ENCODE data around the gene AGXT. TPM values are rescaled to one million over a fixed set of nuclear protein-coding genes. Genes with fewer than 3 reads are reported as not detected.

The AGXT gene
- total RNA-seq, 1 experiment from 2014 or later: not detected

DNA sequence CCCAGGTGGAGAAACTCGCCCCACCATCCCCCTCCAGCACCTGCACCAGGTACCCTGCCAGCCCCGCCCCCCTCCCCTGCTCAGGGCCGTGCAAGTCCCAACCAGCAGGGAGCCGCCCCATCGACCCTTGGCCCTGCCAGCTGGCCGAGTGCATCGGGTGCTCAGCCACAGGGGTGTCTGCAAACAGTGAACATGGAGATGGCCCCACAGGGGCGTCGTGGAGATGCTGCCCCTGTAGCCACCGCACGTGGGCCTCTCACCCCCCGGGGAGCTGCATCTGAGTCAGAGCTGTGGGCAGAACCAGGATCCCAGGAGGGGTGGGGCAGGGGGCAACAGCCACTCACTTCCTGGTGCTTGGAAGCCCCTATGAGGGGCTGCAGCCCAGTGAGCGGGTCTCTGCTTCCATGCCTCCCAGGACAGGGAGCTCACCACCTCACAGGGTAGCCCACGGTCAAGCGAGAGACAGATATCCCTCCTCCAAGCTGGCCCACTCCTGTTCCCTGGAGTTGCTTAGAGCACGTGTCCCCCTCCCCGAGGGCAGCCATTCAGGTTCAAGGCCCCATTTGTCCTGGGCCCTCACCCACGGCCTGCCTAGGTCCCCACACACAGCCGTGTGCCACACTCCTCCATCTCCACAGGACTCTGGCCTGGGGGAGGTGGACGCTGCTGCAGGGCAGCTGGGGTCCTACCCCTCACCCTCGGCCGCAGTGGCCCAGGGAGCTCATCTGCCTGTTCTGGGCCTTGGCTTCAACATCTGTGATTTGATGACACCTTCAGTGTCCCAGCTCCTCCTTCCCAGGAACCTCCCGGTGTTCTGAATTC lies 28.5 kb downstream of the AGXT start:
- Histone ChIP-seq H3K9me2 (replicated peaks; ENCODE audit: insufficient read depth, low read length) (no peaks in the 10 kb centered on the region), H3K4me1 (ENCODE audit: low read length) (0 out of 2 replicates have a peak, but pooled peaks cover 2% of the 10 kb centered on the region), H4K20me1 (ENCODE audit: insufficient read depth, low read depth, low read length) (no peaks in the 10 kb centered on the region), H3K4me2 (ENCODE audit: low read depth, low read length, poor library complexity, severe bottlenecking) (no peak overlapping the region), H3K4me3 (ENCODE audit: low read length) (no peak overlapping the region), H3K79me2 (ENCODE audit: low read length) (no peaks in the 10 kb centered on the region), H3K36me3 (ENCODE audit: insufficient read depth, low read length) (no peaks in the 10 kb centered on the region), H3K9ac (ENCODE audit: low read length) (no peak overlapping the region), H2AFZ (ENCODE audit: low read length) (no peak overlapping the region), H3K9me3 (ENCODE audit: low read length) (no peaks in the 10 kb centered on the region), H3K27ac (ENCODE audit: low read length) (no peak overlapping the region), H3K27me3 (ENCODE audit: low read length) (no peaks in the 10 kb centered on the region)
- DNase-seq: no peak

DNA sequence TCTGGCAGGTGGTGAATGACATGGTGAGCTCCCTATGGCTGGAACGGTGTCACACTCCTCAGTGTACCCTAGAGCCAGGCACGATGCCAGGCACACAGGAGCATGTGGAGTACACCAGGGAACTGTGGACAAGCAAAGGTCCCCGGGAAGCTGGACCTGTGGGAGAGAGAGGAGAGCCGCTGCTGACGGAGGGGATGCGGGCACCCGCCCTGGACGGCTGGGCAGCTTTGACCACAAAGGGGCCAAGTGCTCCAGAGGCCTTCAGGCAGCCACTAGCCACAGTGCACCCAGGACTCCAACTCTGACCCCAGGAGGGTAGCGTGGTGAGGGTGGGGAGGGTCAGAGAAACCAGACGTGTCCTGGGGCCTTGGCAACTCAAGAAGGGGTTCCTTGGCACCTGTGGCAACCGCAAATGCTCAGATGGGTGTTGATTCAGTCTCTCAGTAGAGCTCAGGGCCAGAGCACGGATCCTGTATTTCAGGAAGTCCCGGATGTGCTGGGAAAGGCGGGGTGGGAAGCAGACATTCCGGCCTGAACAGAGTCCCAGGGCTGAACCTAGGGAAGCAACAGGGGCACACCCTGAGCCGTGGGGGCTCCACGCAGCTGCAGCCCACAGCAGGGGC lies 29.6 kb downstream of the AGXT start:
- Histone ChIP-seq H3K79me2 (ENCODE audit: low read length) (no peaks in the 10 kb centered on the region), H3K27ac (ENCODE audit: low read length) (no peak overlapping the region), H3K4me1 (ENCODE audit: low read length) (0 out of 2 replicates have a peak, but pooled peaks cover 2% of the 10 kb centered on the region), H3K9ac (ENCODE audit: low read length) (no peak overlapping the region), H3K4me3 (ENCODE audit: low read length) (no peak overlapping the region), H2AFZ (ENCODE audit: low read length) (no peak overlapping the region), H3K9me2 (replicated peaks; ENCODE audit: insufficient read depth, low read length) (no peaks in the 10 kb centered on the region), H4K20me1 (ENCODE audit: insufficient read depth, low read depth, low read length) (no peaks in the 10 kb centered on the region), H3K36me3 (ENCODE audit: insufficient read depth, low read length) (no peaks in the 10 kb centered on the region), H3K9me3 (ENCODE audit: low read length) (no peaks in the 10 kb centered on the region), H3K4me2 (ENCODE audit: low read depth, low read length, poor library complexity, severe bottlenecking) (no peak overlapping the region), H3K27me3 (ENCODE audit: low read length) (no peaks in the 10 kb centered on the region)
- no peak for DNase-seq

DNA sequence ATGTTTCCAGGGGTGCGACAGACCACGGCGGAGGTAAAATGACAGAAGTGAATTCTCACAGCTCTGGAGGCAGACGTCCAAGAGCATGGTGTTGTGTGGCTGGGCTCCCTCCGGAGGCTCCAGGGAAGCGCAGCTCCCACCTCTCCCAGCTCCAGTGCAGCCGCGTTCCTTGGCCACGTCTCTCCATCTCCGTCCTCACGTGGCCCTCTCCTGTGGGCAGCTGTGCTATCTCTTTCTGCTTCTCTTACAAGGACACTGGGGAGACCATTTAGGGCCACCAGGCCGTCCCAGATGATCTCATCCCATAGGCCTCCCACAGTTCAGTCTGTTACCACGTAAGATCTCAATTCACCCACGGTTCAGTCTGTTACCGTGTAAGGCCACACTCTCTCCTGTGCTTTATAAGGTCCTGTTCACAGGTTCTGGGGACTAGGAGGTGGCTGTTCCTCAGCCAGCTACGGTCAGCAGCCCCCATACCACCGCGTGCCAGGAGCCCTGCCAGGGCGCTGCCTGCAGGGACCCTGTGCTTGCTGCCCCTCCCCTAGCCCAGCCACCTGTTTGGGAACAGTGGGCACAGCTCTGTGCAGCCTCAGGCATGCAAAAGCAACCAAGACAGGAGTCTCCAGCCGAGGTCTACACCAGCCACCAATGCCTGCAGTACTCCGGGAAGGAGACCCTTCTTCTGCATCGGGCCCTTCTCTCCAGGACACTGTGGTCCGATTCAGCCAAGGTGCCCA lies 30.3 kb downstream of the AGXT start:
- H3K27ac ChIP-seq (ENCODE audit: low read length): no peak overlapping the region
- no peaks in the 10 kb centered on the region for H3K9me2 ChIP-seq (replicated peaks; ENCODE audit: insufficient read depth, low read length)
- H3K9ac ChIP-seq (ENCODE audit: low read length): no peak overlapping the region
- H3K36me3 ChIP-seq (ENCODE audit: insufficient read depth, low read length): no peaks in the 10 kb centered on the region
- no peak overlapping the region for H3K4me3 ChIP-seq (ENCODE audit: low read length)
- no peaks in the 10 kb centered on the region for H3K27me3 ChIP-seq (ENCODE audit: low read length)
- no peak overlapping the region for H2AFZ ChIP-seq (ENCODE audit: low read length)
- no peaks in the 10 kb centered on the region for H4K20me1 ChIP-seq (ENCODE audit: insufficient read depth, low read depth, low read length)
- H3K4me2 ChIP-seq (ENCODE audit: low read depth, low read length, poor library complexity, severe bottlenecking): no peak overlapping the region
- DNase-seq: no peak
- H3K4me1 ChIP-seq (ENCODE audit: low read length): 0 out of 2 replicates have a peak, but pooled peaks cover 2% of the 10 kb centered on the region
- no peaks in the 10 kb centered on the region for H3K9me3 ChIP-seq (ENCODE audit: low read length)
- H3K79me2 ChIP-seq (ENCODE audit: low read length): no peaks in the 10 kb centered on the region

DNA sequence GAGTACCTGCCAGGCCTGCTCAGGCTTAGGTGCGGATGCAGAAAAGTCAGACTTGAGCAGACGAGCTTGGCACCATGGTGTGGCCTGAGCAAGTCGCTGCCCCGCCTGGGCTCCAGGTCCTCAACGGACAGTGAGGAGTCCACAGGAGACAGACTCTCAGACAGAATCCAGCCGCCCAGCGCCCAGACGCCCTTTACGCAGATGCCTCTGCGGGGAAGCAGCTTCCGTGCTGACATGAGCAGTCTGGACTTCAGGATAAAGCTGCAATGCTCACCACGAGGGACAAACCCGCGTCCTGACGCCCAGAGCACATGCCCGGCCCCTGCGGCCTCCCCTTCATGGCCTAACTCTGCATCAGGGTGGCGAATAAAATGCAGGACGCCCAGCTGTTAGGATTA lies 30.8 kb downstream of the AGXT start:
- DNase-seq: no peak
- no peaks in the 10 kb centered on the region for H3K27me3 ChIP-seq (ENCODE audit: low read length)
- H3K9ac ChIP-seq (ENCODE audit: low read length): no peak overlapping the region
- H3K9me2 ChIP-seq (replicated peaks; ENCODE audit: insufficient read depth, low read length): no peaks in the 10 kb centered on the region
- H3K9me3 ChIP-seq (ENCODE audit: low read length): no peaks in the 10 kb centered on the region
- H2AFZ ChIP-seq (ENCODE audit: low read length): no peak overlapping the region
- H4K20me1 ChIP-seq (ENCODE audit: insufficient read depth, low read depth, low read length): no peaks in the 10 kb centered on the region
- no peak overlapping the region for H3K27ac ChIP-seq (ENCODE audit: low read length)
- H3K79me2 ChIP-seq (ENCODE audit: low read length): no peaks in the 10 kb centered on the region
- no peaks in the 10 kb centered on the region for H3K36me3 ChIP-seq (ENCODE audit: insufficient read depth, low read length)
- H3K4me3 ChIP-seq (ENCODE audit: low read length): no peak overlapping the region
- no peak overlapping the region for H3K4me2 ChIP-seq (ENCODE audit: low read depth, low read length, poor library complexity, severe bottlenecking)
- 0 out of 2 replicates have a peak, but pooled peaks cover 2% of the 10 kb centered on the region for H3K4me1 ChIP-seq (ENCODE audit: low read length)

DNA sequence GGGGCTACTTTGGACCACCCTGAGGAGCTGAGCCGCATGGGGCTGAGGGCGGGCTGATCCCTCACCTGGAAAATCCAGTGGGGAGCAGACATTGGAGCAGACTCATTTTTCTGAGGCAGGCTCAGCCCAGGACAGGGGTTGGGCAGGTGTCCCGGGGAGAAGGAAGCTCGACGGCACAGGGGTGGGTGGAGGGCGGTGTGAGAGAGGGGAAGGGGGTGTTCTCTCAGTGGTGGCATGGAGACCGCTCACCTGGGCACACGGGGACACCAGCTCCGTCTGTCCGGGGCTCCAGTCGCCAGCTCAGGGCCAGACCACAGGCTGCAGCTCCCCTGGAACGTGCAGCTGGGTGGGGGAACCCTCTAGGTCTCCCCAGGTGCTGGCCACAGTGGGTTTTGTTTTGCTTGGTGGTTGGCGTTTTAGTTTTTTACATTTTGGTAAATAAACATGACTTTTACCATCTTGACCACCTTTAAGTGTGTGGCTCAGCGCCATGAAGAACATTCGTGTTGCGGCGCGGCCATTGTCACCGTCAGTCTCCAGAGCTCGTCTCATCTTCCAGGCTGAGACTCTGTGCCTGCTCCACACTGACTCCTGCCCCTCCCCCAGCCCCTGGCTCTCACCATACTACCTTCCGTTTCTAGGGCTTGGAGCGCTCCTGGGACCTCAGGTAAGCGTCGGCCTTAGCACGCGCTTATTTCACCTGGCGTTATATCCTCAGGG lies 31.7 kb downstream of the AGXT start:
- no peaks in the 10 kb centered on the region for H3K36me3 ChIP-seq (ENCODE audit: insufficient read depth, low read length)
- H4K20me1 ChIP-seq (ENCODE audit: insufficient read depth, low read depth, low read length): no peaks in the 10 kb centered on the region
- no peaks in the 10 kb centered on the region for H3K27me3 ChIP-seq (ENCODE audit: low read length)

DNA sequence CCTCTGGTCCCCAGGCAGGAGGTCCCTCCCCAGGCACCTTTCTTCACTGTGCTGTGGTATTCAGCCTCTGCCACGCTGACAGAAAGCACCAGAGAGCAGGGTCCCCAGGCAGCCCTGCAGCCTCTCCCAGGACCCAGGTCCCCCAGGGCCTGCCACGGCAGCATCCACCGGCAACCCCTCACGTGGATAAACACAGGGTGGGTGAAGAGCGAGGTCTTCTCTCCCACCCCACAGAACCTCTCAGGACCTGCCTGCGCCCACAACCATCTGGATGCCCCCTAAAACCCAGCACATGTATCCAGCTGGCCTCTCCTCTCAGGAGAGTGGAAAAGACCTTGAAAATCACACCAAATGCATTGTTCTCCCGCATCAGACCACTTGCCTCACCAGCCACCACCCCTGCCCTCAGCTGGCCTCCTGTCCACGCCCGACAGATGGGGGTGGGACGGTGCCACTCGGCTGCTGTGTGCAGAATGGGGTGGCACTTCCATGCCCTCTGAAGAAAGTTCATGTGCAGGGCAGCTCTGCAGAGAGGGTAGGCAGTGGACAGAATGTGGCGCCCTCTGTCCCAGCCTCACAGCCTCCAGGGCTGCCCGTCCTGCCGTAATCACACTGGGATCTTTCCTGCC lies 33.5 kb downstream of the AGXT start:
- Histone ChIP-seq H3K36me3 (ENCODE audit: insufficient read depth, low read length) (no peaks in the 10 kb centered on the region), H3K9ac (ENCODE audit: low read length) (no peak overlapping the region), H3K9me3 (ENCODE audit: low read length) (no peaks in the 10 kb centered on the region), H3K4me1 (ENCODE audit: low read length) (peaks cover 2% of the 10 kb centered on the region; the same call in 1 of the 2 replicates), H3K27ac (ENCODE audit: low read length) (no peak overlapping the region), H3K27me3 (ENCODE audit: low read length) (no peaks in the 10 kb centered on the region), H3K4me3 (ENCODE audit: low read length) (no peak overlapping the region), H4K20me1 (ENCODE audit: insufficient read depth, low read depth, low read length) (no peaks in the 10 kb centered on the region), H3K9me2 (replicated peaks; ENCODE audit: insufficient read depth, low read length) (no peaks in the 10 kb centered on the region), H3K79me2 (ENCODE audit: low read length) (no peaks in the 10 kb centered on the region), H3K4me2 (ENCODE audit: low read depth, low read length, poor library complexity, severe bottlenecking) (no peak overlapping the region), H2AFZ (ENCODE audit: low read length) (no peak overlapping the region)
- DNase-seq: no peak

More for the DNA sequence above, 31.7 kb downstream of the AGXT start:
- Histone ChIP-seq H2AFZ (ENCODE audit: low read length) (no peak overlapping the region), H3K4me2 (ENCODE audit: low read depth, low read length, poor library complexity, severe bottlenecking) (no peak overlapping the region), H3K4me1 (ENCODE audit: low read length) (peaks cover 2% of the 10 kb centered on the region; the same call in 1 of the 2 replicates), H3K27ac (ENCODE audit: low read length) (no peak overlapping the region), H3K9me2 (replicated peaks; ENCODE audit: insufficient read depth, low read length) (no peaks in the 10 kb centered on the region), H3K9ac (ENCODE audit: low read length) (no peak overlapping the region), H3K79me2 (ENCODE audit: low read length) (no peaks in the 10 kb centered on the region), H3K4me3 (ENCODE audit: low read length) (no peak overlapping the region), H3K9me3 (ENCODE audit: low read length) (no peaks in the 10 kb centered on the region)
- no peak for DNase-seq

DNA sequence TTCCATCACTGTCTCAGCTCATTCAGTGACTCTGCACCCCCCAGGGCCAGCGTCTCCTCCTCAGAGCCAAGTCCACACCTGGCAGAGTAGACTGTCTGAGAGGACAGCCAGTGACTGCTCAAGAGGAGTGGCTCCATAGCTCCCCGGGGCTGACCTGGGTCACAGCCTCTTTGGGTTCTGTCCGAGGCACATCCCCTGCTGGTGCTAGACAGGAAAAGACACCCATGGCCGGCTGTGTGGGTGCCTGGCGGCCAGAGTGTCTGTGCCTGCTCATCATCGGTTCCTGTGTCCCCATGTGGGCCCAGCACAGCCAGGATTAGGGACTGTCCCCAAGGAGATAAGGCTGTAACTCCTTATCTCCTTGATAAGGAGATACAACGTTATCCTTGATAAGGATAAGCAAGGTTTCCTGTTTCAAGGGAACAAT lies 34.0 kb downstream of the AGXT start:
- no peak overlapping the region for H2AFZ ChIP-seq (ENCODE audit: low read length)
- no peaks in the 10 kb centered on the region for H3K9me2 ChIP-seq (replicated peaks; ENCODE audit: insufficient read depth, low read length)
- H3K9ac ChIP-seq (ENCODE audit: low read length): no peak overlapping the region
- no peaks in the 10 kb centered on the region for H3K36me3 ChIP-seq (ENCODE audit: insufficient read depth, low read length)
- H4K20me1 ChIP-seq (ENCODE audit: insufficient read depth, low read depth, low read length): no peaks in the 10 kb centered on the region
- peaks cover 2% of the 10 kb centered on the region; the same call in 1 of the 2 replicates for H3K4me1 ChIP-seq (ENCODE audit: low read length)
- no peaks in the 10 kb centered on the region for H3K27me3 ChIP-seq (ENCODE audit: low read length)
- H3K4me3 ChIP-seq (ENCODE audit: low read length): no peak overlapping the region
- H3K9me3 ChIP-seq (ENCODE audit: low read length): no peaks in the 10 kb centered on the region
- H3K79me2 ChIP-seq (ENCODE audit: low read length): no peaks in the 10 kb centered on the region
- H3K4me2 ChIP-seq (ENCODE audit: low read depth, low read length, poor library complexity, severe bottlenecking): no peak overlapping the region
- H3K27ac ChIP-seq (ENCODE audit: low read length): no peak overlapping the region
- DNase-seq: no peak

All from Karpas-422 (cell line).